Stomach smooth muscle (tissue), 2 donors: ENCODE results near the gene HOXA2.
A peak's percentile ranks its signal among the peaks of the same experiment; 100 is the strongest.

Experiments used
- H3K27ac ChIP-seq: one replicate; pipeline ENCODE4 v1.7.0; 2013; ENCODE audit warnings: mild to moderate bottlenecking, low read length, inconsistent platforms
- H3K27me3 ChIP-seq, 2 donors: one replicate each; pipeline ENCODE4 v1.7.0; 2013; ENCODE audit warnings: low read length in 2 of 2; ENCODE audit not compliant: insufficient read depth in 2 of 2, control insufficient read depth in 1 of 2
- H3K36me3 ChIP-seq, 2 donors: one replicate each; pipeline ENCODE4 v1.7.0; 2013; ENCODE audit warnings: low read length in 2 of 2; ENCODE audit not compliant: control insufficient read depth in 2 of 2, insufficient read depth in 2 of 2
- H3K4me1 ChIP-seq: one replicate; pipeline ENCODE4 v1.7.0; 2013; ENCODE audit warnings: low read length; ENCODE audit not compliant: control insufficient read depth, insufficient read depth
- H3K4me3 ChIP-seq, 2 donors: one replicate each; pipeline ENCODE4 v1.7.0; 2013; ENCODE audit warnings: low read length in 2 of 2
- H3K9ac ChIP-seq, 2 donors: one replicate each; pipeline ENCODE4 v1.7.0; 2013; ENCODE audit warnings: low read length in 2 of 2, mild to moderate bottlenecking in 1 of 2
- H3K9me3 ChIP-seq, 2 donors: one replicate each; pipeline ENCODE4 v1.7.0; 2013; ENCODE audit warnings: low read length in 2 of 2; ENCODE audit not compliant: control insufficient read depth in 2 of 2
- donor health status: healthy.
- donor health status: Pancreatic carcinoma.

HOXA2 gene

GRCh38 chr7:27109466-27110185, 7.1 kb upstream of the HOXA2 start:
- Histone ChIP-seq H3K4me3 (peak overlapping the region; percentile 58 to 96), H3K9me3 (no peaks in the 10 kb centered on the region), H3K27me3 (no peaks in the 10 kb centered on the region), H3K9ac (peak overlapping the region; percentile 29 to 42), H3K27ac (peak overlapping the region; percentile 97), H3K36me3 (no peaks in the 10 kb centered on the region), H3K4me1 (peaks cover 59% of the 10 kb centered on the region)

- Histone ChIP-seq H3K27ac (peak overlapping the region; percentile 97), H3K36me3 (no peaks in the 10 kb centered on the region), H3K4me1 (peaks cover 66% of the 10 kb centered on the region), H3K27me3 (no peaks in the 10 kb centered on the region), H3K4me3 (peak overlapping the region; percentile 56 to 96), H3K9ac (peak overlapping the region; percentile 86 to 92), H3K9me3 (no peaks in the 10 kb centered on the region)
Observed at GRCh38 chr7:27108390-27109127, 6.1 kb upstream of the HOXA2 start.

GRCh38 chr7:27107391-27108381, 5.2 kb upstream of the HOXA2 start:
- Histone ChIP-seq H3K9ac (peak overlapping the region; percentile 86 to 92), H3K27me3 (no peaks in the 10 kb centered on the region), H3K4me1 (peaks cover 65% of the 10 kb centered on the region), H3K36me3 (no peaks in the 10 kb centered on the region), H3K9me3 (no peaks in the 10 kb centered on the region), H3K27ac (peak overlapping the region; percentile 97), H3K4me3 (peak overlapping the region; percentile 56 to 96)

- H3K9me3 ChIP-seq = no peaks in the 10 kb centered on the region
- peak overlapping the region; percentile 90 to 92 for H3K9ac ChIP-seq
- H3K27ac ChIP-seq = peak overlapping the region; percentile 97
- H3K4me3 ChIP-seq = peak overlapping the region; percentile 96 to 97
- no peaks in the 10 kb centered on the region for H3K36me3 ChIP-seq
- H3K4me1 ChIP-seq = peaks cover 65% of the 10 kb centered on the region
- H3K27me3 ChIP-seq = no peaks in the 10 kb centered on the region
Observed at GRCh38 chr7:27106901-27107240, 4.4 kb upstream of the HOXA2 start.

GRCh38 chr7:27106181-27106900, 3.9 kb upstream of the HOXA2 start:
- Histone ChIP-seq H3K9ac (peak overlapping the region; percentile 90 to 92), H3K4me1 (peaks cover 61% of the 10 kb centered on the region), H3K27ac (peak overlapping the region; percentile 97), H3K4me3 (peak overlapping the region; percentile 96 to 97), H3K36me3 (no peaks in the 10 kb centered on the region), H3K27me3 (no peaks in the 10 kb centered on the region), H3K9me3 (no peaks in the 10 kb centered on the region)

- Histone ChIP-seq H3K9ac (peak overlapping the region; percentile 90 to 92), H3K4me1 (peaks cover 58% of the 10 kb centered on the region), H3K9me3 (no peaks in the 10 kb centered on the region), H3K27ac (peak overlapping the region; percentile 97), H3K27me3 (no peaks in the 10 kb centered on the region), H3K36me3 (no peaks in the 10 kb centered on the region), H3K4me3 (peak overlapping the region; percentile 96 to 97)
Observed at GRCh38 chr7:27105301-27106031, 3.0 kb upstream of the HOXA2 start.

- Histone ChIP-seq H3K4me1 (peaks cover 48% of the 10 kb centered on the region), H3K9ac (peak overlapping the region; percentile 90 to 92), H3K36me3 (no peaks in the 10 kb centered on the region), H3K9me3 (no peaks in the 10 kb centered on the region), H3K4me3 (peak overlapping the region; percentile 96 to 97), H3K27ac (peak overlapping the region; percentile 97), H3K27me3 (no peaks in the 10 kb centered on the region)
Observed at GRCh38 chr7:27104341-27105058, 2.0 kb upstream of the HOXA2 start.

GRCh38 chr7:27103489-27104226, 1.2 kb upstream of the HOXA2 start:
- peak overlapping the region; percentile 97 for H3K27ac ChIP-seq
- H3K9ac ChIP-seq = peak overlapping the region; percentile 90 to 92
- H3K4me3 ChIP-seq = peak overlapping the region; percentile 96 to 97
- H3K36me3 ChIP-seq = no peaks in the 10 kb centered on the region
- no peaks in the 10 kb centered on the region for H3K27me3 ChIP-seq
- H3K9me3 ChIP-seq = no peaks in the 10 kb centered on the region
- H3K4me1 ChIP-seq = peaks cover 40% of the 10 kb centered on the region
